Inferior parietal cortex (tissue), 1 donor: Measurements from ENCODE around the gene PPP1R3C.

ENCODE experiments used
- DNase-seq: peaks from one replicate; pipeline ENCODE4 v3.0.0-alpha.2; 2016; ENCODE audit errors: extremely low spot score

PPP1R3C gene

GRCh38 chr10:91632671-91633550 lies at the start of gene PPP1R3C:
PPP1R3C (minus strand) TSS chr10:91633071; CDS start chr10:91632969, 102 bp downstream.
- peak; percentile 93 for DNase-seq

- DNase-seq, result peak; percentile 28
Measured at GRCh38 chr10:91681361-91682276, 48.7 kb upstream of the PPP1R3C start.

- no peak for DNase-seq
Measured at GRCh38 chr10:91680487-91680886, 47.6 kb upstream of the PPP1R3C start.

DNA sequence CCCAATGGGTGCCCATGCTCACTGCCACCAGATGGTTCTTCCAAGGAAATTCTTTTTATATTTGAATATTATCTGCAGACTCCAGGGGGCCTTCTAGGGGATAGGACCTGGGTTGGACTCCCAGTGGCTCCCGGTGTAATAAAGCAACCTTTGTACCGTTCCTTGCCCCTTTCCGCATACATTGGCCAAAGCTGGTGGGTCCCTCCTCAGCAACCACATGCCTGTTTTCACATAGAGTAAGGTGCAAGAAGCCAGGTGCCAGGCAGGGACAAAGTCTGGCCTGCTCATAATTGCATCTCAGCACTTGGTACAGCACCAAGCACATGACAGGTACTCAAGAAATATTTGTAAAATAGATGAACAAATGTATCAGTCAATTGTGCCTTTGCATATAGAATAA lies 46.4 kb upstream of the PPP1R3C start:
- no peak for DNase-seq

DNA sequence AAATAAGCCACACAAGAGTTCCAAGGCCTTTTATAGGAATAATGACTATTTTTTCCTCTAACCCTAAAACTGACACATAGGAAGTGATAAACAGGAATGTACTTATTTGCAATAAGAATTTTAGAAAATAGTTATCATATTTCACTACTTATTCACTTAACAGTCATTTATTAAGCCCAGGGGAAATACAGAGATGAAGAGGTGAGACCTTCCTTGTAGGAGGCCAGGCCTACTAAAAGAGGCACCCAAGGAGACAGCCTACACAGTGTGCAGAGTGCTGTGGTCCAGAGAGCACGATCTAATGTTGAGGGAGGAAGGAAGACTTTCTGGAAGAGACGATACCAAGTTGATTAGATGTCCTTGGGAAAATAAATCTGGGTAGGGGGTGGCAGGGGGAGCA lies 45.0 kb upstream of the PPP1R3C start:
- no peak for DNase-seq

- no peak for DNase-seq
Measured at GRCh38 chr10:91672021-91672608, 39.2 kb upstream of the PPP1R3C start.

DNA sequence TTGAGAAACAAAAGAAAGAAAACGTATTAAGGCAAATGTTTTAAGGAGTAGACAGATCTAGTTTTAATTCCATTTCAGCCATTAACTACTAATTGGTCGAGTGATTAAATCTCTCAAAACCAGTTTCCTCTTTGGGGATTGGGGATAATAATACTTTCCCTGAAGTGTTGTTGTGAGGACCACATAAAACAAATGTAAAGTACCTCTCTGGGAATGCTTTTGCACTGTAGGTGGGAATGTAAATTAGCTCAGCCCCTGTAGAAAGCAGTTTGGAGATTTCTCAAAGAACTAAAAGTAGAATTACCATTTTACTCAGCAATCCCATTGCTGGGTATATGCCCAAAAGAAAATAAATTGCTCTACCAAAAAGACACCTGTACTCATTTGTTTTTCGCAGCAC lies 36.0 kb upstream of the PPP1R3C start:
- DNase-seq, result no peak

GRCh38 chr10:91665842-91666241 lies 33.0 kb upstream of the PPP1R3C start:
- no peak for DNase-seq

DNA sequence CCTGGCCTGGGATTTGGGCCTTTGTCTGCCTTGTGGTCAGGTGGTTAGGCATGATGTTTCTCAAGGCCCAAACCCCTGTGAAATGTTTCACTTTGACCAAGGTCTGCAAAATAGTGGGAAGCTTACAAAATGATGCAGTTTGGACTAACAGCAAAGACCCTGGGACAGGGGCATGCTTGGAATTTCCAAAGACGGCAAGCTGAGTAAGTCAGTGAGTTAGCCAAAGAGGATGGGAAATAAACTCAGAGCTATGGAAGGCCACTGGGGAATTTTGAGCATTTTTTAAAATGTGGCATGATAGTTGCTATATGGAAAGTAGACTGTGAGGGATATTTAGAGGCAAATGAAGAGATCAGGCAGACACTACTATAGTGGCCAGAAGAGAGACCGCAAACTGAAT lies 31.6 kb upstream of the PPP1R3C start:
- DNase-seq, result no peak

DNA sequence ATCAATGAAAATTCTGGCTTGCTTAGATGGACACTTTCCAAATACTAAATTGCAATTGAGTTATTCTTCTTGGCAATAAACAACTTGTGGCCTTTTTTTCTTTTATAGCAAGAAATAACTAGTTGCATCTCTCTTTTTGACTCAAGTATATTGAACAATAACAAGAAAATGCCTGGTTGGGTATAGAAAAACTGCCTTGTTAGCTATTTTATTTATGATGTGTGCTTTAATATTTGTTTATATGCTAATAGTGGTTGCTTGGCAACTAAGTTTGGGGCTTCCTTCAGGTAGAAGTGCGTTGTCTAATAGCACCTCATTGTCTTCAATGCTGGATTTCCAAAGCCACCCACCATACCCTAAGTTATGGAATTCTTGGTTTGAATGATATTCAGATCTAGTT lies 30.1 kb upstream of the PPP1R3C start:
- DNase-seq, result no peak

DNA sequence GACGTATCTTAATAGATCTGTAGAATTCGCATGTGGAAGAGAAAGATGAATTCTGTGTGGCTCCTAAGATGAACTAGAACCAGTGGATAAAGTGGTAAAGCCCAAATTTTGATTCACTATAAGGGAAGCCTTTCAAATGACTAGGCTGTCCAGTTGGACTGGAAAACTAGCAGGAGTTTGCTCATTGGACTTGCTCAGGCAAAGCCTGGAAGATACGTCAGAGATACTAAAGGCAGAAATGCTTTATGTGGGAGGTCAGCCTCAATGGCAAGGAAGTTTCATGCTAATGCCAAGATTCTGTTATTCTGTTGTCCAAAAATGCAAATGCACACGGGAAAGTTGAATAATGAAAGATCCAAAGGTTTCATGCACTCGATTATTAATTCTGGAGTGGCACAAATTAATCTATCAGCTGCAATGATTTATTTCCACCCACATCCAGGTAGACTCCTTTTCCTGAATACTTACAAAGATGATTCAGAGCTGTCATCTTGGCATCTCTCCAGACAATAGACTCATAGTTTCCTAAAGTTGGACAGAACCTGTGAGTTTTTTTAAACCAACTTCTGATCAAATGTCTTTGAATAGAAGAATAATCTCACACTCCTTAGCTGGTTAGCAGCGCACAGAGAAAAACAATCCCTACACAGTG lies 20.5 kb upstream of the PPP1R3C start:
- no peak for DNase-seq

- DNase-seq, result no peak
Measured at GRCh38 chr10:91652364-91652763, 19.5 kb upstream of the PPP1R3C start.

DNA sequence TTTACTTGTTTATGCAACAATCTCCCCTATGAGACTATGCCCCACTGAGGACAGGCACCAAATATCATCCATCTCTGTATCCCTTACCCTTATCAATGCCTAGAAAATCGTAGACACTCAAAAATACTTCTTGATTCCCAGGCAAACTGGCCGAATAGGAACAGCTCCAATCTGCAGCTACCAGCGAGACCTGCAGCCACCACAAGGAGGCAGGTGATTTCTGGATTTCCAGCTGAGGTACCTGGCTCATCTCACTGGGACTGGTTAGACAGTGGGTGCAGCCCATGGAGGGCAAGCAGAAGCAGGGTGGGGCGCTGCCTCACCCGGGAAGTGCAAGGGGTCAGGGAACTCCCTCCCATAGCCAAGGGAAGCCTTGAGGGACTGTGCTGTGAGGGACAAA lies 10.8 kb upstream of the PPP1R3C start:
- DNase-seq, result no peak

DNA sequence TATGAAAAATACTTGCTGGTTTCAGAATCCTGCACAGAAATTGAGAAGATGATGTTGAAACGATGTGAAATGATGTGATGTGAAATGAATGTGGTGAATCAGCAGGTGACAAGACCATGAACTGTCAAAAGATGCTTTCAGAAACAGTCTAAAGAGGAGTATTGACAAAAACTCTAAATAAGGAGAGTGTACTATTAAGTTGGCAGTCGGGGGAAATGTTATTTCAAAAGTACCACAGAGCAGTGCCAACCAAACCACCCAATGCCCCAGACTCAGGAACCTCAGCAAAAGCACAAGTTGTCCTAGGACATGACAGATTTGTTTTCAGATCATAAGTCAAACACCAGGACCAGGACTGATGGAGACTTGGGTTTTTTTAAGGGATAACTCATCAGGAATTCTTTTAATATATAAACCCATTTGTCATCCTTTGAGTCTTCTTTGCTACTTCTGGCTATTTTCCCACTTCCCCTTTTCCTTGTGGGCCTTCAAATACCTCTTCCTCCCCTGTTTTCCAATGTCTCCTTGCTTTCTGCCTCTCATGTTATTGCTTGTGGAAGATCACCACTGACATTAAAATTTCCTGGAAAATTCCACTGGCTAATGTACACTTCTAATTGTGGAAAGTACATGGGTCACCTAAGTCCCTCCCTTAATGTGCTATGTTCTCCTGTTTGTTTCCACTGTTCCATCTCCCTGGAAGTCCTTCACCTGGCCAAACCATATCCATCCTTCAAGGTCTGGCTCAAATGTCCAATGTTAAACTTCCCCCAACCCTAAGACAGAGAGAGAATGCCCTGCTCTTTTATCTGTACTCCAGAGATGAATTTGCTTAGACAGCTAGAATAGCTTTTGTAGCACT lies 10.2 kb upstream of the PPP1R3C start:
- no peak for DNase-seq

DNA sequence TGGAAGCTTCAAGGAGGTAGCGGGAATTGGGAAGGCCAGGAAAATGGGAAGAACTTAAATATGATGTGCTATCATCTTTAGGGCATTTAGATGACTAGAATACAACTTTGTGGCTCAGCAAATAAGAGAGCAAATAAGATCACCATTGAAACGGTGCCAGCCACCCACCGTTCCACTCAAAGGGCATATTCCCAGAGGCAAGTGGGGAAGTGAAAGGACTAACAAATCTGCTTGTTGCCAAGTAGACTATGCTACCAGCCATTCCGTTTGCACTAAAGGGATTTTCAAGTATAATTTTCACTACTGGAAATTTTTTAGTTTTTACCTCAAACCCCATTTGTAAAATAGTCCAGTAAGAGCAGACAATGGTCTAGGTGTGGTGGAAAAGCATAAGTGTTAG lies 4.0 kb upstream of the PPP1R3C start:
- DNase-seq, result no peak

DNA sequence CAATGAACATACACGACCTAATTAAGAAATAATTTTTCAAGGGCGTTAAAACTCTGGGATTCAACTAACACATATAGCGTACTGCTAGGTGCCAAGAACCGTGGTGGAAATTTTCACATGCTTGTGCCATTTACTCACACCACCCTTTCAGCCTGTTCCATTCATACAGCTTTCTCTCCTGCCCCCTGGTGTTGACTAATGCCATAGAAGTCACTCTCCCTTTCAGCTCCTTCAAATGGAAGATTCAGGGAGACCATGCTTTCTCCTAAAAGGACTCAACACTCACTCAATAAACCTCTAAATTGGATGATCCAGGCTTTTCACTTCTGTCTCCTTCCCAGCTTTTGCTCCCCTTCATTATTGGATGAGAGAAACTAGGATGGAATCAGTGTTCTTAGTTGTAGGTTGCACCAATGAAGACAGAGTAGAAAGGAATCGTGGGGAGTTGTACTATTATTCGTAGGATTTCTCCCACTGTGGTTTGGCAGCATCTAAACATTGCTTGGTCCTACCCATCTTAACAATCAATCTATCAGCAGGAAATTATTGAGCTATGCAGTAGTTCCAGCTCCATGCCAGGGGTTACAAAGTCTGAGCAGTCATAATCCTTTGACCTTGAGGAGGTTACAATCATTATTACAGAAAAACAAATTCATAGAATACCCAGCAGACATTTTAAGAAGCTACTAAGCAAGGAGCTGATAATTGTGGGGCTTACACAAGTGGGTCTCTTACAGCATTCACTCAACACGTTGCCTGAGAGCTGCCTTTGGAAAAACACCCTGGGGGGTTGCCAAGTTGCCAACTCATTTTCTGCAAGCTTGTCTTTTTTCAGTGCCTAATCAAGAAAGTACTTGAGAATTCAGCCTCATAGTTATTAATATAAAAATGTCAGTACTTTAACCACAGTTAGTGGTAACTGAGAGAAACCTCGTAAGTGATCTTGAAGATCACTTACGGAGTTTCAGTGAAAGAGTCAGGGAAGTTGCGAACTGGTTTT lies 2.8 kb upstream of the PPP1R3C start:
- peak; percentile 89 for DNase-seq

GRCh38 chr10:91634898-91635297 lies 2.0 kb upstream of the PPP1R3C start:
- DNase-seq, result no peak

GRCh38 chr10:91634246-91634645 lies 1.4 kb upstream of the PPP1R3C start:
- DNase-seq, result no peak

GRCh38 chr10:91630625-91631024 lies 2.2 kb downstream of the PPP1R3C start:
- DNase-seq, result no peak
